H1 (cell line): Measurements from ENCODE around the gene PDGFD. TPM values are rescaled to one million over a fixed set of nuclear protein-coding genes. Genes with fewer than 3 reads are reported as not detected.

ENCODE experiments used
- CTCF ChIA-PET: fragments of 300-600 bp; sonication (Branson Sonifier 250); formaldehyde crosslinking; loops from one replicate; lab custom pipeline; 2021; ENCODE audit not compliant: partially characterized antibody; lab: Charles Lee
- POLR2A ChIA-PET: fragments of 300-600 bp; sonication (Branson Sonifier 250); formaldehyde crosslinking; loops from one replicate; lab custom pipeline; 2021; ENCODE audit warnings: inconsistent platforms; ENCODE audit not compliant: partially characterized antibody; lab: Charles Lee
- DNase-seq, 2 experiments: peaks; one replicate each; pipeline versions ENCODE4 v3.0.0 to v3.0.0-alpha.2; 2010 to 2022; ENCODE audit warnings: low spot score in 2 of 2, low read depth in 1 of 2, mixed read lengths in 1 of 2
- FAIRE-seq: peaks from 2 replicates; lab custom pipeline; 2011; peaks lifted over from hg19 to GRCh38; lab: Jason Lieb, UNC
- H2AFZ ChIP-seq: 2 replicates; pipeline ENCODE4 v1.8.1; 2012; ENCODE audit warnings: low read length, inconsistent platforms
- H2AK5ac ChIP-seq: 2 replicates; pipeline ENCODE4 v1.6.1; 2013; ENCODE audit warnings: low read depth, low read length
- H2BK120ac ChIP-seq: replicated peaks from 2 replicates; pipeline ENCODE3; 2013; ENCODE audit warnings: low read depth, low read length, inconsistent platforms
- H2BK12ac ChIP-seq: 2 replicates; pipeline ENCODE4 v1.6.1; 2013; ENCODE audit warnings: low read depth, low read length
- H2BK15ac ChIP-seq: 2 replicates; pipeline ENCODE4 v1.6.1; 2013; ENCODE audit warnings: low read length
- H2BK20ac ChIP-seq: 2 replicates; pipeline ENCODE4 v1.6.1; 2013; ENCODE audit warnings: low read length
- H2BK5ac ChIP-seq: 2 replicates; pipeline ENCODE4 v1.6.1; 2013; ENCODE audit warnings: low read depth, low read length
- H3K14ac ChIP-seq: 2 replicates; pipeline ENCODE4 v1.6.1; 2013; ENCODE audit warnings: inconsistent platforms; ENCODE audit not compliant: insufficient read length
- H3K18ac ChIP-seq: 2 replicates; pipeline ENCODE4 v1.6.1; 2013; ENCODE audit warnings: low read length; ENCODE audit errors: extremely low read depth
- H3K23ac ChIP-seq: 2 replicates; pipeline ENCODE4 v1.6.1; 2013; ENCODE audit warnings: inconsistent platforms; ENCODE audit not compliant: insufficient read length
- H3K23me2 ChIP-seq: 2 replicates; pipeline ENCODE4 v1.6.1; 2013; ENCODE audit warnings: low read depth, low read length
- H3K27ac ChIP-seq: 2 replicates; pipeline ENCODE4 v1.6.1; 2011; ENCODE audit warnings: low read depth, low read length, inconsistent platforms
- H3K27me3 ChIP-seq, 4 experiments: replicated peaks in 1 of 4; 1 replicate in 1 of 4; 2 replicates in 3 of 4; pipeline versions ENCODE4 v1.6.1 to v1.8.1; 2011 to 2013; ENCODE audit warnings: low read length in 3 of 4, mild to moderate bottlenecking in 3 of 4, inconsistent platforms in 2 of 4, mixed read lengths in 2 of 4, moderate library complexity in 1 of 4; ENCODE audit not compliant: control insufficient read depth in 3 of 4, insufficient read depth in 3 of 4; ENCODE audit errors: extremely low read depth in 1 of 4
- H3K36me3 ChIP-seq, 4 experiments: 2 replicates each; pipeline versions ENCODE4 v1.6.1 to v1.8.1; 2011 to 2013; ENCODE audit warnings: mild to moderate bottlenecking in 4 of 4, low read length in 3 of 4, moderate library complexity in 2 of 4, control low read depth in 1 of 4, inconsistent platforms in 1 of 4; ENCODE audit not compliant: insufficient read depth in 4 of 4, control insufficient read depth in 2 of 4
- H3K4ac ChIP-seq: replicated peaks from 2 replicates; pipeline ENCODE3; 2013; ENCODE audit warnings: low read length, low read depth, mixed read lengths, inconsistent platforms; ENCODE audit not compliant: insufficient read length
- H3K4me1 ChIP-seq, 4 experiments: replicated peaks in 1 of 4; 1 replicate in 1 of 4; 2 replicates in 3 of 4; pipeline versions ENCODE4 v1.6.1 to v1.8.1; 2011 to 2013; ENCODE audit warnings: low read length in 3 of 4, inconsistent platforms in 2 of 4, mixed read lengths in 1 of 4; ENCODE audit not compliant: insufficient read depth in 4 of 4, control insufficient read depth in 3 of 4
- H3K4me2 ChIP-seq, 2 experiments: 2 replicates each; pipeline versions ENCODE4 v1.6.1 to v1.8.1; 2011 to 2013; ENCODE audit warnings: low read depth in 2 of 2, low read length in 2 of 2, control low read depth in 1 of 2, inconsistent platforms in 1 of 2, mild to moderate bottlenecking in 1 of 2; ENCODE audit not compliant: insufficient read depth in 1 of 2
- H3K4me3 ChIP-seq, 4 experiments: fragments of 200-600, 300-600 bp in 1 of 4; sonication (generic), shearing (Covaris generic), sonication (Bioruptor Twin) in 1 of 4; 2 replicates each; pipeline versions ENCODE4 v1.5.1 to v1.8.1; 2011 to 2016; ENCODE audit warnings: low read length in 4 of 4, low read depth in 3 of 4, control low read depth in 2 of 4, inconsistent platforms in 2 of 4, mild to moderate bottlenecking in 2 of 4, mixed read lengths in 1 of 4, moderate library complexity in 1 of 4; ENCODE audit not compliant: insufficient read depth in 2 of 4; ENCODE audit errors: extremely low read depth in 1 of 4
- H3K56ac ChIP-seq: replicated peaks from 2 replicates; pipeline ENCODE3; 2013; ENCODE audit warnings: low read depth, mild to moderate bottlenecking, mixed read lengths, low read length, inconsistent platforms; ENCODE audit not compliant: insufficient read length
- H3K79me1 ChIP-seq: 2 replicates; pipeline ENCODE4 v1.6.1; 2013; ENCODE audit warnings: low read depth, low read length, control low read depth
- H3K79me2 ChIP-seq, 2 experiments: 2 replicates each; pipeline versions ENCODE4 v1.6.1 to v1.8.1; 2012 to 2013; ENCODE audit warnings: low read length in 2 of 2, mild to moderate bottlenecking in 2 of 2, inconsistent platforms in 1 of 2; ENCODE audit not compliant: insufficient read depth in 2 of 2, control insufficient read depth in 1 of 2
- H3K9ac ChIP-seq, 4 experiments: replicated peaks in 1 of 4; 1 replicate in 1 of 4; 2 replicates in 3 of 4; pipeline versions ENCODE4 v1.6.1 to v1.8.1; 2011 to 2013; ENCODE audit warnings: low read depth in 3 of 4, low read length in 3 of 4, control low read depth in 2 of 4, mild to moderate bottlenecking in 2 of 4, moderate library complexity in 2 of 4, inconsistent platforms in 1 of 4; ENCODE audit errors: extremely low read depth in 1 of 4
- H3K9me3 ChIP-seq, 2 experiments: 2 replicates each; pipeline versions ENCODE4 v1.6.1 to v1.8.1; 2012 to 2013; ENCODE audit warnings: mild to moderate bottlenecking in 2 of 2, moderate library complexity in 2 of 2, control low read depth in 1 of 2, inconsistent platforms in 1 of 2, low read depth in 1 of 2, low read length in 1 of 2, mixed read lengths in 1 of 2; ENCODE audit not compliant: insufficient read depth in 2 of 2
- H4K20me1 ChIP-seq, 2 experiments: replicated peaks in 1 of 2; 2 replicates each; pipeline versions ENCODE3 to v1.8.1; 2011 to 2013; ENCODE audit warnings: inconsistent platforms in 2 of 2, low read length in 2 of 2, mild to moderate bottlenecking in 1 of 2; ENCODE audit not compliant: insufficient read depth in 2 of 2, control insufficient read depth in 1 of 2
- H4K5ac ChIP-seq: 2 replicates; pipeline ENCODE4 v1.6.1; 2013; ENCODE audit warnings: low read length, low read depth, mixed read lengths, inconsistent platforms; ENCODE audit not compliant: insufficient read length
- H4K8ac ChIP-seq: 2 replicates; pipeline ENCODE4 v1.8.0; 2013; ENCODE audit warnings: mild to moderate bottlenecking, moderate library complexity, low read length, inconsistent platforms; ENCODE audit not compliant: insufficient read depth; ENCODE audit errors: extremely low read depth
- H4K91ac ChIP-seq: replicated peaks from 2 replicates; pipeline ENCODE3; 2013; ENCODE audit warnings: low read length, mixed read lengths, inconsistent platforms; ENCODE audit not compliant: insufficient read length
- ASH2L ChIP-seq: fragments of 200-600, 300-600 bp; sonication (generic); IDR thresholded peaks from one replicate; pipeline ENCODE4 v1.7.1; 2017; ENCODE audit warnings: low read length
- CEBPB ChIP-seq: IDR thresholded peaks from 2 replicates; pipeline ENCODE4 v1.6.1; 2012; ENCODE audit warnings: low read depth, low read length
- CHD1 ChIP-seq: IDR thresholded peaks from 2 replicates; pipeline ENCODE4 v1.6.1; 2012; ENCODE audit warnings: low read depth, low read length, improper control_type of control experiment
- FOSL1 ChIP-seq: IDR thresholded peaks from 2 replicates; pipeline ENCODE4 v1.6.1; 2011; ENCODE audit warnings: mild to moderate bottlenecking, low read depth, low read length, moderate library complexity; ENCODE audit not compliant: insufficient read depth
- GTF2F1 ChIP-seq: IDR thresholded peaks from 2 replicates; pipeline ENCODE4 v1.6.1; 2012; ENCODE audit warnings: low read depth, low read length, improper control_type of control experiment, borderline replicate concordance
- NRF1 ChIP-seq: IDR thresholded peaks from 2 replicates; pipeline ENCODE4 v1.6.1; 2011; ENCODE audit warnings: mild to moderate bottlenecking, low read depth, low read length, improper control_type of control experiment
- RXRA ChIP-seq: IDR thresholded peaks from 2 replicates; pipeline ENCODE4 v1.6.1; 2011; ENCODE audit warnings: low read depth, mild to moderate bottlenecking, low read length, moderate library complexity; ENCODE audit not compliant: insufficient read depth
- SAP30 ChIP-seq: fragments of 300-600 bp; sonication (generic); IDR thresholded peaks from 2 replicates; pipeline ENCODE4 v1.7.1; 2012; ENCODE audit warnings: low read length, moderate library complexity, mild to moderate bottlenecking, inconsistent platforms; ENCODE audit not compliant: insufficient read depth, insufficient replicate concordance
- SIX5 ChIP-seq: IDR thresholded peaks from 2 replicates; pipeline ENCODE4 v1.6.1; 2011; ENCODE audit warnings: mild to moderate bottlenecking, low read depth, low read length
- SP2 ChIP-seq: IDR thresholded peaks from 2 replicates; pipeline ENCODE4 v1.6.1; 2012; ENCODE audit warnings: mild to moderate bottlenecking, low read length, inconsistent platforms
- SUZ12 ChIP-seq: fragments of 200-600 bp; sonication (generic); IDR thresholded peaks from 2 replicates; pipeline ENCODE4 v1.6.1; 2012; ENCODE audit warnings: mild to moderate bottlenecking, inconsistent platforms, low read length, moderate library complexity, mixed read lengths
- TAF1 ChIP-seq: IDR thresholded peaks from 2 replicates; pipeline ENCODE4 v1.6.1; 2011; ENCODE audit warnings: mild to moderate bottlenecking, low read depth, low read length
- YY1 ChIP-seq: IDR thresholded peaks from 2 replicates; pipeline ENCODE4 v1.6.1; 2011; ENCODE audit warnings: low read depth, mild to moderate bottlenecking, low read length
- polyA plus RNA-seq, 7 experiments: library from polyadenylated mRNA; depleted of rRNA in 3 of 7; stranded (reverse) in 5 of 7; unstranded in 2 of 7; fragments of >200 nt in 5 of 7; fragments of 200-250 nt in 2 of 7; gene quantifications; 1 replicate in 5 of 7; 2 replicates in 1 of 7; 4 replicates in 1 of 7; pipeline versions ENCODE4 v1.2.1 to v1.2.3, GENCODE V29; 2011 to 2013; ENCODE audit warnings: missing spikeins in 2 of 7, mixed read lengths in 2 of 7
- total RNA-seq: library from RNA; stranded (reverse); fragmentation: NEBNext Ultra II Directional; extraction: Animal tissue kit (Norgen Biotek cat#: 25700); gene quantifications from 2 replicates; pipeline ENCODE4 v1.2.1, GENCODE V29; 2021
- TF ChIP-seq, protein P1 (sequence below): IDR thresholded peaks from 2 replicates; pipeline ENCODE4 v1.6.1; 2012; ENCODE audit warnings: inconsistent platforms
- TF ChIP-seq, protein P2 (sequence below): IDR thresholded peaks from 2 replicates; pipeline ENCODE4 v1.6.1; 2012; ENCODE audit warnings: low read length, inconsistent platforms

Gene PDGFD
- total and polyA plus RNA-seq, 2 of the 8 experiments (the other 6 are each of a cell fraction or from before 2014, with no cell fraction given): 1.1 to 3.9 TPM

DNA sequence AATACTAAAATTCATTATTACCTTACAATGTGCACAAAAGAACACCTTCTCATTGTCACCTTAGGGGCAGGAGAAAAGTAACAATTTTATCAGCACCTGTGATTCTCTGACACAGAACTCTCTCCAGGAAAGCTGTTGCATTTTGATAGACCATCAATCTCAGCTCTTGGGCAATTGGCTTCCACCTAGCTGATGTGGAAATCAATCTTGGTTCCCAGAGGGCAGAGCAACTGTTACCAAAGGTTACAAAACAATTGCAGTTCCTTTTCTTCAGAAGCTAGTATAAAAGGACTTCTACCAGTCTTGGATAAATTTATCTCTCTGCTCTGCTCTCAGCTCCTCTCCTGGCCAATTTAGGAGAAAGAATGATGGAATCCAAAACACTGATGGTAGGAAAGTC lies 285.3 kb downstream of the PDGFD start:
- Histone ChIP-seq H3K56ac (no peak overlapping the region), H2BK20ac (no peak overlapping the region), H2BK12ac (no peak overlapping the region), H2AK5ac (no peak overlapping the region), H3K27me3 (no peaks in the 10 kb centered on the region), H3K36me3 (no peaks in the 10 kb centered on the region), H3K4me1 (no peaks in the 10 kb centered on the region), H3K23ac (no peak overlapping the region), H3K79me2 (no peaks in the 10 kb centered on the region), H3K23me2 (no peaks in the 10 kb centered on the region), H3K9ac (no peak overlapping the region), H2BK120ac (no peak overlapping the region), H3K4ac (no peak overlapping the region), H3K4me3 (no peak overlapping the region), H2BK5ac (no peak overlapping the region), H3K9me3 (no peaks in the 10 kb centered on the region), H4K91ac (no peak overlapping the region), H3K14ac (no peak overlapping the region), H2AFZ (no peak overlapping the region), H3K4me2 (no peak overlapping the region), H3K27ac (no peak overlapping the region), H3K18ac (no peak overlapping the region), H3K79me1 (no peaks in the 10 kb centered on the region), H2BK15ac (no peak overlapping the region), H4K20me1 (no peaks in the 10 kb centered on the region), H4K5ac (no peak overlapping the region), H4K8ac (no peak overlapping the region)
- POLR2A ChIA-PET: no interaction called here
- FAIRE-seq: no peak
- no peak for DNase-seq
- CTCF ChIA-PET: no interaction called here
- TF ChIP-seq, protein P1, sequence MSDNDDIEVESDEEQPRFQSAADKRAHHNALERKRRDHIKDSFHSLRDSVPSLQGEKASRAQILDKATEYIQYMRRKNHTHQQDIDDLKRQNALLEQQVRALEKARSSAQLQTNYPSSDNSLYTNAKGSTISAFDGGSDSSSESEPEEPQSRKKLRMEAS: no peak
- TF ChIP-seq SIX5: no peak
- no peak for TF ChIP-seq GTF2F1
- no peak for TF ChIP-seq SP2
- TF ChIP-seq CHD1: no peak
- TF ChIP-seq ASH2L: no peak
- TF ChIP-seq RXRA: no peak
- TF ChIP-seq, protein P2, sequence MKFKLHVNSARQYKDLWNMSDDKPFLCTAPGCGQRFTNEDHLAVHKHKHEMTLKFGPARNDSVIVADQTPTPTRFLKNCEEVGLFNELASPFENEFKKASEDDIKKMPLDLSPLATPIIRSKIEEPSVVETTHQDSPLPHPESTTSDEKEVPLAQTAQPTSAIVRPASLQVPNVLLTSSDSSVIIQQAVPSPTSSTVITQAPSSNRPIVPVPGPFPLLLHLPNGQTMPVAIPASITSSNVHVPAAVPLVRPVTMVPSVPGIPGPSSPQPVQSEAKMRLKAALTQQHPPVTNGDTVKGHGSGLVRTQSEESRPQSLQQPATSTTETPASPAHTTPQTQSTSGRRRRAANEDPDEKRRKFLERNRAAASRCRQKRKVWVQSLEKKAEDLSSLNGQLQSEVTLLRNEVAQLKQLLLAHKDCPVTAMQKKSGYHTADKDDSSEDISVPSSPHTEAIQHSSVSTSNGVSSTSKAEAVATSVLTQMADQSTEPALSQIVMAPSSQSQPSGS: no peak
- TF ChIP-seq SUZ12: no peak
- no peak for TF ChIP-seq CEBPB
- no peak for TF ChIP-seq SAP30
- no peak for TF ChIP-seq FOSL1
- no peak for TF ChIP-seq NRF1
- TF ChIP-seq YY1: no peak
- no peak for TF ChIP-seq TAF1
